Lung (tissue), 12 donors: ENCODE measurements around the gene OR10A4. TPM values are rescaled to one million over a fixed set of nuclear protein-coding genes. Genes with fewer than 3 reads are reported as not detected.
"Not testable (repeated sequence)": the region's sequence is repeated elsewhere in the genome, so short reads cannot be mapped to it uniquely, and the experiment has no call there.

Source experiments
- ATAC-seq: fragments of 200-7000 bp; cut with Tn5 transposase; one replicate; pipeline ENCODE4 v1.9.1; 2020; ENCODE audit warnings: moderate number of reproducible peaks; ENCODE audit not compliant: insufficient read depth, low FRiP score
- DNase-seq, 3 donors: peaks; one replicate each; pipeline ENCODE4 v3.0.0-alpha.2; 2013 to 2017
- H3K27ac ChIP-seq, 2 donors: one replicate each; pipeline ENCODE4 v1.5.1; 2013; ENCODE audit warnings: mild to moderate bottlenecking in 2 of 2, moderate library complexity in 2 of 2, control low read depth in 1 of 2, inconsistent platforms in 1 of 2, low read depth in 1 of 2, low read length in 1 of 2
- H3K27me3 ChIP-seq, 3 donors: one replicate each; pipeline ENCODE4 v1.5.1; 2013; ENCODE audit warnings: low read length in 2 of 3; ENCODE audit not compliant: control insufficient read depth in 3 of 3, insufficient read depth in 3 of 3
- H3K36me3 ChIP-seq, 4 donors: one replicate each; pipeline ENCODE4 v1.5.1; 2013; ENCODE audit warnings: low read length in 4 of 4, mild to moderate bottlenecking in 1 of 4, moderate library complexity in 1 of 4; ENCODE audit not compliant: control insufficient read depth in 4 of 4, insufficient read depth in 4 of 4
- H3K4me1 ChIP-seq, 5 donors: one replicate each; pipeline ENCODE4 v1.5.1; 2013; ENCODE audit warnings: low read length in 5 of 5, mild to moderate bottlenecking in 2 of 5, moderate library complexity in 1 of 5; ENCODE audit not compliant: control insufficient read depth in 5 of 5, insufficient read depth in 5 of 5
- H3K4me3 ChIP-seq: one replicate; pipeline ENCODE4 v1.5.1; 2013; ENCODE audit warnings: mild to moderate bottlenecking, control low read depth, moderate library complexity
- H3K9ac ChIP-seq, 2 donors: one replicate each; pipeline ENCODE4 v1.5.1; 2013; ENCODE audit warnings: low read length in 2 of 2, control low read depth in 1 of 2; ENCODE audit not compliant: insufficient read depth in 1 of 2
- H3K9me3 ChIP-seq, 4 donors: one replicate each; pipeline ENCODE4 v1.5.1; 2013; ENCODE audit warnings: low read length in 3 of 4, mild to moderate bottlenecking in 1 of 4, moderate library complexity in 1 of 4; ENCODE audit not compliant: control insufficient read depth in 4 of 4, insufficient read depth in 3 of 4
- CTCF ChIP-seq: IDR thresholded peaks from 2 replicates; pipeline ENCODE4 v1.5.1; 2012; ENCODE audit warnings: mild to moderate bottlenecking; ENCODE audit errors: control extremely low read depth, extremely low read depth
- WGBS, 2 donors: extraction: QIAGEN DNeasy Blood & Tissue Kit; methylation state at CpG; one replicate each; pipeline ENCODE4 v1.1.7; 2013; 5-methylcytosine and 5-hydroxymethylcytosine counted together
- polyA plus RNA-seq, 2 donors: library from polyadenylated mRNA; stranded (reverse); fragments of 200-250 nt; gene quantifications; one replicate each; pipeline ENCODE4 v1.2.1, GENCODE V29; 2013
- total RNA-seq, 2 donors: library from RNA; depleted of rRNA in 1 of 2; stranded (reverse); fragments of >200 nt in 1 of 2; gene quantifications; one replicate each; pipeline ENCODE4 v1.2.1, GENCODE V29; 2014 to 2021
- donor health status: control.
- donor health status: control.
- donor health status: Bipolar disorder and iron deficiency.
- donor health status: healthy.
- donor health status: DM: yes; HTN: yes; CAD: no.

OR10A4 gene
- total and polyA plus RNA-seq, 4 donors, result not detected

GRCh38 chr11:6895010-6895409 lies 18.6 kb downstream of the OR10A4 start:
- ATAC-seq, result no peak

GRCh38 chr11:6898911-6899310 lies 22.5 kb downstream of the OR10A4 start:
- Histone ChIP-seq H3K9me3 (no peaks in the 10 kb centered on the region), H3K36me3 (no peaks in the 10 kb centered on the region), H3K9ac (no peak overlapping the region), H3K27me3 (no peaks in the 10 kb centered on the region), H3K27ac (no peak overlapping the region), H3K4me3 (no peak overlapping the region), H3K4me1 (no peaks in the 10 kb centered on the region)
- ATAC-seq, result no peak
- no peak for DNase-seq
- 62 to 88% methylated on average over 1 of the region's 1 CpG for WGBS, 2 donors
- TF ChIP-seq CTCF, result no peak

More at GRCh38 chr11:6895010-6895409, 18.6 kb downstream of the OR10A4 start:
- TF ChIP-seq CTCF, result no peak
- Histone ChIP-seq H3K27ac (no peak overlapping the region), H3K4me1 (no peaks in the 10 kb centered on the region), H3K27me3 (no peaks in the 10 kb centered on the region), H3K36me3 (no peaks in the 10 kb centered on the region), H3K9me3 (no peaks in the 10 kb centered on the region), H3K4me3 (no peak overlapping the region), H3K9ac (no peak overlapping the region)
- no peak for DNase-seq

- no peak for TF ChIP-seq CTCF
- no peaks in the 10 kb centered on the region for H3K4me1 ChIP-seq
- no peaks in the 10 kb centered on the region for H3K9me3 ChIP-seq
- no peak overlapping the region for H3K4me3 ChIP-seq
- WGBS, 2 donors, result 60 to 75% methylated on average over 2 of the region's 2 CpGs
- no peak for ATAC-seq
- no peaks in the 10 kb centered on the region for H3K36me3 ChIP-seq
- H3K9ac ChIP-seq, result no peak overlapping the region
- H3K27me3 ChIP-seq, result no peaks in the 10 kb centered on the region
- peak in 1 of 3 donors; percentile 1 for DNase-seq
- no peak overlapping the region for H3K27ac ChIP-seq
Measured at GRCh38 chr11:6900327-6900999, 24.0 kb downstream of the OR10A4 start.

- H3K4me1 ChIP-seq, H3K9me3 ChIP-seq, H3K36me3 ChIP-seq, H3K27me3 ChIP-seq, H3K9ac ChIP-seq, DNase-seq, H3K4me3 ChIP-seq, H3K27ac ChIP-seq, ATAC-seq: not testable (repeated sequence)
- 84 to 98% methylated on average over 13 of the region's 13 CpGs for WGBS, 2 donors
Measured at GRCh38 chr11:6904804-6905203, 28.4 kb downstream of the OR10A4 start.
